Measurements from ENCODE around the gene KCTD15.

Gene KCTD15

GRCh38 chr19:33771384-33772101, 25.1 kb upstream of the KCTD15 start:
- peak; percentile 21 for DNase-seq (ENCODE audit: low read depth, low spot score)

GRCh38 chr19:33772102-33772857, 24.4 kb upstream of the KCTD15 start:
- no peak for DNase-seq (ENCODE audit: low read depth, low spot score)

- no peak for DNase-seq (ENCODE audit: low read depth, low spot score)
Observed at GRCh38 chr19:33772858-33773180, 23.9 kb upstream of the KCTD15 start.

- no peak for DNase-seq (ENCODE audit: low read depth, low spot score)
Observed at GRCh38 chr19:33773704-33774624, 22.7 kb upstream of the KCTD15 start.

- DNase-seq (ENCODE audit: low read depth, low spot score): no peak
Observed at GRCh38 chr19:33774751-33775150, 21.9 kb upstream of the KCTD15 start.

GRCh38 chr19:33775731-33776487, 20.8 kb upstream of the KCTD15 start:
- DNase-seq (ENCODE audit: low read depth, low spot score): no peak

GRCh38 chr19:33777351-33777750, 19.3 kb upstream of the KCTD15 start:
- DNase-seq (ENCODE audit: low read depth, low spot score): no peak

- DNase-seq (ENCODE audit: low read depth, low spot score): no peak
Observed at GRCh38 chr19:33777753-33778088, 18.9 kb upstream of the KCTD15 start.

- DNase-seq (ENCODE audit: low read depth, low spot score): peak; percentile 60
Observed at GRCh38 chr19:33778089-33778791, 18.4 kb upstream of the KCTD15 start.

GRCh38 chr19:33779849-33780248, 16.8 kb upstream of the KCTD15 start:
- no peak for DNase-seq (ENCODE audit: low read depth, low spot score)

- DNase-seq (ENCODE audit: low read depth, low spot score): no peak
Observed at GRCh38 chr19:33780251-33780650, 16.4 kb upstream of the KCTD15 start.

GRCh38 chr19:33780746-33781145, 15.9 kb upstream of the KCTD15 start:
- DNase-seq (ENCODE audit: low read depth, low spot score): no peak

GRCh38 chr19:33781415-33781935, 15.2 kb upstream of the KCTD15 start:
- no peak for DNase-seq (ENCODE audit: low read depth, low spot score)

- no peak for DNase-seq (ENCODE audit: low read depth, low spot score)
Observed at GRCh38 chr19:33781996-33782395, 14.7 kb upstream of the KCTD15 start.

GRCh38 chr19:33784432-33784831, 12.2 kb upstream of the KCTD15 start:
- DNase-seq (ENCODE audit: low read depth, low spot score): no peak

- no peak for DNase-seq (ENCODE audit: low read depth, low spot score)
Observed at GRCh38 chr19:33785795-33786194, 10.9 kb upstream of the KCTD15 start.

GRCh38 chr19:33788676-33789075, 8.0 kb upstream of the KCTD15 start:
- DNase-seq (ENCODE audit: low read depth, low spot score): no peak

- no peak for DNase-seq (ENCODE audit: low read depth, low spot score)
Observed at GRCh38 chr19:33789344-33789743, 7.3 kb upstream of the KCTD15 start.

GRCh38 chr19:33794683-33795369, 1.8 kb upstream of the KCTD15 start:
- DNase-seq (ENCODE audit: low read depth, low spot score): no peak
